GM19467 (cell line): ENCODE measurements around the gene FRRS1L.

Experiments
- ATAC-seq: cut with Tn5 transposase; IDR thresholded peaks from one replicate; pipeline ENCODE4 v1.9.1; 2021; ENCODE audit warnings: mild to moderate bottlenecking, moderate library complexity; ENCODE audit not compliant: unreplicated experiment

FRRS1L gene

DNA sequence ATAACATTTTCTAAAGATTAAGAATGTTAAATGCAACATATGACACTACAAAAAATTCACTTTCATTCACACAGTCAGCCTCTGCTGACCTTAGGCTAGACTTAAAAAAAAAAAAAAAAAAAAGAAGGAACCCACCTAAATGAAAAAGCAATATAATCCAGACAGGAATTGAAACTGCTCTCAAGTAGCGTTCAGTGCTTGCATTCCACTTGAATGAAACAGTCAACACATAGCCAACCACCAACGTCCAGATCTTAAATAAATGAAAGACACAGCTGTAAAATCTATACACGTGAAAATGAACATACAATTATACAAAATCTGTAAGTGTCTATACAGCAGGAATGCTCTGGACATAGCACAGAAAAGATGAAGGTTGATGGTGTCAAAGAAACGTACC lies 58.7 kb downstream of the FRRS1L start:
- ATAC-seq = no peak

DNA sequence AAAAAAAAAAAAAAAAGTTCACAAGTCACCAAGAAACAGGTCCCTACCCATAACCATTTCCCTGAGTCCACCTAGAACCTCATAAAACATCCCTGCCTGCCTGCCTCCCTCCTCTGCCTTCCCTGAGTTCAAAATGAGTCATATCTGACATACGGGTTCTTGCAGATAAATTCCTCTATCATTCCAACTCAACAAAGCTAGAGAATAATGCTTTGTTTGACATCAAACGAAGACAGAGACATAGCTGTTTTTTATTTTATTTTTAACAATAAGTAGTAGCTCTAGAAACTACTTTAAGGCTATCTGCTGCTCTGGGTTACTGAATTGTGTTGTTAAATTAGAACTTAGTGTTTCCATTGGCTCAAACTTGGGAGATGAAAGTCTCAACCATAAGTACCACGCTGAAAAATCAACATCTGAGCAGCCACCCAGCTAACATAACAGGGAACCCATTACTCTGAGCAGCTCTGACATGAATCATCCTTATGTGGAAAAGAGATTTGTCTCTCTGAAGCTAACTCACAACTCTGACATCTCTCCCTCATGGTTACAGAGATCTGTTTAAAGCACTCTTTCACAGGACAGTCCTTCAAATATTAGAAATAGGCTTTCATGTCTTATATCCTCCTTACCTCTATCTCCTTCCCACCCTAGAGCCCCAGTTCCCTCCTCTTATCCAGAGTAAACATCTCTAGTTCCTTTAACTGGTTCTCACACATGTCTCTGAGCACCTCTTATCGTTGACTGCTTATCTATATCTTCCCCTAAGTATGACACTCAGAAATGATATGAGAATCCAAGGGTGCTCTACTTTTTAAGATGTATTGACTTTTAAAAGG lies 59.4 kb downstream of the FRRS1L start:
- no peak for ATAC-seq

DNA sequence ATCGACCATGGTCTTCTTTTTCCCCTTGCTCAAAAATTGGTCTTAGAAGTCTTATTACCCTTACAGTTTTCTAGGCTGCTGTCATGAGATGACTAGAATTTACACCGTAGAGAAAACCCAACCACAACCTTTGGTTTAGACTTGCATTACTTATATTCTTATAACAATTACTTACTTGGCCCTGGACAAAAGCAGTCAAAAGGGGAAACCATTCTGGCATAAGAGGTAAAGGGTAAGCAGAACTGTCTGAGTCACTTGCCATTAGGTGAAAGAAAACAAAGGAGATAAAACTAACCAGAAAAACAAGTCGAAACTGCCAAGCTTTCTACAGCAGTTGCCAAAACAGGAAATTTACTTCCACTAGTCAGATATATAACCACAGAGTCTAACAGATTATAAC lies 65.2 kb downstream of the FRRS1L start:
- peak; percentile 72 for ATAC-seq

DNA sequence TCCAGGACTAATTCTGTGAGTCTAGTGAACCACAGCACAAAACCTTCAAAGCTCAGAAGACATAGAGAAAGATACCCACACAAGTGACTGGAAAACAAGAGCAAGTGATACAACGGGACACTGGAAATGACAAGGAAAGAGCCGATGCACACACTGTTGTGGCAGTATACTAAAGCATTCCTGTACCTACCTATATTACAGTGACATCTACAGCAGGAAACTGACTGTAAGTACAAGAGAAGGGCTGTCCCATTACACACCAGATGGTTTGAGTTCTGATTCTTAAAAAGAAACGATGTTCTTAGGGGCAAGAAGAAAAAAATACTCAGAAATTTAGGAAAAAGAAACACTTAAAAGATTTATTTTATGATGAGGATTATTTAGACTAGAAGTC lies 65.8 kb downstream of the FRRS1L start:
- no peak for ATAC-seq

DNA sequence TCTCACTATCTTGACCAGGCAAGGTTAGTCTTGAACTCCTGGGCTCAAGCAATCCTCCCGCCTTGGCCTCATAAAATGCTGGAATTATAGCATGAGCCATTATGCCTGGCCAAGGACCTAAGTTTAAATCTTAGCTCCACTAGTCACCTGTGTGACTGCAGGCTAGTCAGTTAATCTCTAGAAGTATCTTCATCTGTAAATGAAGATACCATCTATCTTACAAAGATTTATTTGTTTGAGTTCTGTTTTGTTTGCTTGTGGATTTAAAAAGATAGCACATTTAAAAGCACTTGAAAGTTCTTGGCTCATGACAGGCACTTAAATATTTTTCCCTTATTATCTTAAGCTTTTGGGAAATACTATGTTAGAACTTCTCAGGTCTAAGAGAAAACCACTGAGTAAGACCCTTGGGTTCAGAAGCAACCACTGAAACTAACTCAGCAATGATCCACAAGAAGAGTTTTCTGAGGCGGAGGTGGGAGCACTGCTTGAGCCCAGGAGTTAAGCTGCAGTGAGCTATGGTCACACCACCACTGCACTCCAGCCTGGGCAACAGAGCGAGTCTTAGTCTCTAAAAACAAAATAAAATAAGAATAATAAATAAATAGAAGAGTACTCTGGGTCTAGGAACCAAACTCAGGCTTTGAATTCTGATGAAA lies 66.4 kb downstream of the FRRS1L start:
- no peak for ATAC-seq

DNA sequence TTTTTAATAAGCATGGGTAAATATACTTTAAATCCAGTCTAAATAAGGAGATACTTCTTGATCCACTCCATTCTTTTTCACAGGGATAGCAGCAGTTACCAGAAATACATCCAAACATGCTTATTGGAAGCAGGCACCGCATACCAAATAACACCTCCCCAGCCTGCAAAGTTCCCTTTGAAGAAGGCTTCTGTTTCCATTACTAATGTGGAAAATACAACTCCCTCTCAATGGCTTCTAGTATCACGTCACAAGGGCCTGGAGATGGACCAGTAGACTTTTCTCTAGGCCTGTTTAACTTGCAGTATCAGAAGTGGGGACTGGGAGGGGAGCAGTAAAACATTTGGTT lies 68.1 kb downstream of the FRRS1L start:
- no peak for ATAC-seq

DNA sequence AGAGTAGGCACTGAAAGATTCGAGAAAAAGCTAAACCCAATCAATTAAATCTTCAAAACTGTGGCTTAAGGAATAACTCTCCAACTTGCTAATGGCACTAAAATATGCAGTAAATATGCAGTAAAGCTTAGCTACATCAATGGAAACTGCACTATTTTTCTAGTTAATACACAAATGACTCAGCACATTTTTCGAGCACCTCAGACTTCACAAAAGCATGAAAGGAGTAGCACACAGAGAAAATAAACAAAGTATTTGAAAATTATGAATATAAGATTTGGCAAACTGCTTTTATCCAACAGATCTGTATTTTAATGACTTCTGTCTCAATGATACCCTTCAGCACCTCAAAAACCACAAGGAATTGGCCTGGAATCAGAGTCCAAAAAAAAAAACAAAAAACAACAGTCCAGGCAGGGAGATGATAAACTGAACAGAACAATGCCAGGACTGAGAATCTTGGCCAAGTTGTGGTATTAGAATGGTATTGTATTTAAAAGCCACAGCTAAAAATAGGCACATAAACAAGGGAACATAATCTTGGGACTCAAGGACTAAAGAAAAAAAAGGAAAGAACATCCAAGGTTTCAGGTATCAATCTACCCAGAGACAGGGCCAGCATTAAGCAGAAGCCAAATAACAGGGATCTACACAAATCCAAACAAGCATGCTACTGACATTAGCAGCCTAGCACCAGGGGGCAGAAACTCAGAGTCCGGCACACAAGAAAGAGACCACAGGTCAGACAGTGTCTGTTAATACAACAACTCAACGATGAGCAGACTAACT lies 68.7 kb downstream of the FRRS1L start:
- ATAC-seq = no peak

DNA sequence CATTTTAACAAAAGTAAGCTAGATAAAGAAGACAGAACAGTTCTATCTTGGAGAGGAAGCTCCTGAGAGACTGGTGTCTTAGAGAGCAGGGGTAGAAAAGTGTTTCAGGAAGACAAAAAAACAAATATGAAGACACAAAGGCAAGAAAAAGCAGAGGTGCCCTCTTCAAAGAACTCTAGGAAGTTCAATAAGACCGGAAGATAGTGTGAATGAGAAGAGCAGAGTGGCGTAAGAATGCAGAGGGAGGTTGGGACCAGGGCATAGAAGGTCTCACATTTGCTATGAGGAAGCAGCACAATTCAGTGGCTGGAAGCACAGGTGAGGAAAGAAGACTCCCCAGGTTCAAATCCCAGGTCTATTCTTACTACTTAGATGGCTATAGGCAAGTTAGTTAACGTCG lies 69.9 kb downstream of the FRRS1L start:
- ATAC-seq = no peak

DNA sequence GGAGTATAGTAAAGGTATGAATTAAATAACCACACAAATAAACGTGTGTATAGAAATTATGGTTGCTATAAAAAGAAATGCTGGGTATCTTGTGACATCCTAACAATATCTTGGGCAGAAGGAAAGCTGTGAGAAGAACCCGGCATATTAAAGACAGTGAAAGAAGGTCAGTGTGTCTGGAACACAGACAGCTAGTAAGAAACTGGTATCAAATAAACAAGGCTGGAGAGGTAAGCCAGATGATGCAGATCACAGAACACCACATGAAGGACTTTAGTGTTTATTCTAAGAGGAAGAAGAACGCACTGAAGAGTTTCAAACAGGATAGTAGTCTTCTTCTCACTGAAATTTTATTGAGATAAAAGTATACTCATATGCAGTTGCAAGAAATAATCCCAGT lies 71.7 kb downstream of the FRRS1L start:
- ATAC-seq = no peak

DNA sequence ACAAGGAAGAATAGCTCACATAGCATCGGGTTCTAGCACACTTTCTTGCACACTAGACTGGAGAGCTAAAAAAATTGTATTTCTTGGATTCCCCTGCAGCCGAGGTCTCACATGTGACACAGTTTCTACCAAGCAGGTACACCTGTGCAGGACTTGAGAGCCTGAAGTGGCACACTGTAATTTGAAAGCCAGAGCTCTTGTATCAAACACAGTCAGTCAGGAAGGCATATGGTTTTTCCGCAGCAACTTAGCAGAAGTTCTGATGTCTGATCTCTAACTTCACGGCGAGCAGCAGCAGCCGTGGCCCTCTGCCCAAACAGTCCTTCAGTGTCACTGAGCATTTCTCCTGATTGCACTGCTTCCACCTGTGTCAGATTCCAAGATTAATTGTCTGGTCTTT lies 72.8 kb downstream of the FRRS1L start:
- no peak for ATAC-seq

DNA sequence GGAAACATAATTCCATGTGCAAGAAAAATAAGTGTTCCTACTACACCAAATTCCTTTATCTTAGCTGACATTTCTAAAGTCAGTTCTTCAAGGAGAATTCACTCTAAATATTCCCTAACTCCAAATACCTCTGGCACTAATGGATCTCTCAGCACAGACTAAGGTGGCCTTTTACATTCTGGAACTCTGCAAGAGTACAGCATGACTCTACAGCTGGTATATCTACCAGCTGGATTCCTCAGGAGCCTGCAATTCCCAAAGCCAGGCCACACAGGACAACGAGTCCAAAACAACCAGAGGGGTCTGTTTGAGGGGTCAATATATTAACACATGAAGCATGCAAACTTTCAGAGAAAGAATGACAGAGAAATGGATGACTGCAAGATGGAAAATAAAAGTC lies 74.5 kb downstream of the FRRS1L start:
- no peak for ATAC-seq

DNA sequence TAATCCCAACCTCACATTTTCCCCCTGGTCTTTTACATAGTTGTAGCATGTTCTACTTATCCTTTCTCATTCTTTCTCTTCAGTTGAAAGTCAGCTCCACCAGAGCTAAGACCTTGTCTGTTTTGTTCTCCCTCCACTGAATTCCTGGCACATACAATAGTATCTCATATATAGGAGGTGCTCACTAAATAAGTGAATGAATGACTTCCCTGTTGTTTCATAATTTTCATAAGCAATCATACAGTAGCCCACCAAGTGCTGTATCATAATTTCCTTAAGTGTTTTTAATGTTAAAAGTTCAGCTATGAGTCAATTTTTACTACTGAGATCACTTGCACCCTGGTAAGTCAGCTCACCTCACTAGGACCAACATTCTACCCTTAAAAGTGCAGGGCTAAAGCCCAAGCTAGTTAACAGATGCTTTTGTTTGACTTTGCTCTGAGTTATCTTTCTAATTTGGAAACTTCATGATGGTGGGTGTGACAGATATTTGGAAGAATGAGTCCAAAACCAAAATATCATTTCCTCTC lies 74.9 kb downstream of the FRRS1L start:
- ATAC-seq = no peak

DNA sequence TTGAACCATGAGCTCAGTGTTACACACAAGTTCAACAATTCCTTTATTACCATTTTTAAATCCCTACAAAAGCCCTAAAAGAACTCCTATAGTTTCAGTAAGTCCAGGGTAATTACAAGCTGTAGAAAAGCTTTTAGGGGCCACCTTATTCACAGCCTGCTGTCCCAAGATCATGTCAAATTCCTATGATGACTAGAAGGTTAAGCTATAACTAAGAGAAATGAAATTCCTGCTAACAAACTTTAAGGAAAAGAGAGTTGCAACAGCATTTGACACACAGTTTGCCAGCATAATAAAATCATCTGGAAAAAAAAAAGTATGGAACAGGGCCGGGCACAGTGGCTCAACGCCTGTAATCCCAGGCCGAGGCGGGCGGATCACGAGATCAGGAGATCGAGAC lies 78.8 kb downstream of the FRRS1L start:
- ATAC-seq = no peak

DNA sequence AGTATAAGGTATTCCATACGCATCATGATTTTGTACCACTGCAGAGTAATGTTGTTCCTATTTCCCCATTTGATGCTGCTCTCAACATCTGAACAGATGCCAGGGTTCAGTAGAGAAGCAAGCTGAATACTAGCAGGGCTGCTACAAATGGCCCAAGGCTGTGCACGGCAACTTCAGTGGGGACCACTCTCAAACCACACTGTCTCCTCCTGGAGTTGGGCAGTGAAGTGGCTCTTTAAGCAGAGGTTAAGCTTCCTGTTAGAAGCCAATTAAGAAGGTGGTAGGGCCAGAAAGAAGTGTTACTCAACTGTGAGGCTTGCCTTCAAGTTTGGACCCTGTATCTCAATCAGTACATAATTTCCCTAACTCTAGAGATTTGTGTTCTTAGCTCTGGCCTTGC lies 79.3 kb downstream of the FRRS1L start:
- no peak for ATAC-seq

DNA sequence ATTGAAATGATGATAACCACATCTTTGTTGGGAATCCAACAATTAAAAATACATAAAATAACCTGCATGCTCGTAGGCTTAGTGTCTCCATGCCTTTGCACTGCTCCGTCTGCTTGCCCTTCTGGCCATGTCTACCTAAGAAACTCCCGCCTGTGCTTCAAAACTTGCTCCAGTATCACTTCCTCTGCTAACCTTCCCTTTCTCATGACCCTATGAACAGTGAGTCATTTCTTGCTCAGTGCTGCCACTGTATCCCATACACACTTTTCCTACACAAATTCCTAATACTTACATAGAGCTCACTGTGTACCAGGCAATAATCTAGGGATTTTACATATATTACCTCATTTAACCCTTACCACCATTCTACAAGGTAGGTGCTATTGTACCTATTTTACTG lies 80.8 kb downstream of the FRRS1L start:
- no peak for ATAC-seq

DNA sequence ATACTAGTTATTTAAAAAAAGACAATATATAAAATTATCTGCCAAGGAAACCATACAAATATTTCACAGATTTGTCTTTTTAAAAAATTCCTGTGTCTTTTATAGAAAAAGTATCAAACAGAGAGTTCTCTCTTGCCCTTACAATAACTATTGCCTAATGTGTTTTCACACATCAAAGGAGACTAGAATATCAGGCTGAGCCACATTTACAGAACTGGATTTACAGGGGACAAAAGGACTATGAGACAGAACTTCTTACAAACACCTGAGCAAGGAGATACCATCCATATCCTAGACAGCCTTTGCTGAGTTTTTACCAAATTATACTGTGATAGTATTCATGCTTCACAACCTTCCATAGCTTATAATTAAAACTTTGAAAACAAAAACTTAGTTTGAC lies 81.5 kb downstream of the FRRS1L start:
- ATAC-seq = no peak

DNA sequence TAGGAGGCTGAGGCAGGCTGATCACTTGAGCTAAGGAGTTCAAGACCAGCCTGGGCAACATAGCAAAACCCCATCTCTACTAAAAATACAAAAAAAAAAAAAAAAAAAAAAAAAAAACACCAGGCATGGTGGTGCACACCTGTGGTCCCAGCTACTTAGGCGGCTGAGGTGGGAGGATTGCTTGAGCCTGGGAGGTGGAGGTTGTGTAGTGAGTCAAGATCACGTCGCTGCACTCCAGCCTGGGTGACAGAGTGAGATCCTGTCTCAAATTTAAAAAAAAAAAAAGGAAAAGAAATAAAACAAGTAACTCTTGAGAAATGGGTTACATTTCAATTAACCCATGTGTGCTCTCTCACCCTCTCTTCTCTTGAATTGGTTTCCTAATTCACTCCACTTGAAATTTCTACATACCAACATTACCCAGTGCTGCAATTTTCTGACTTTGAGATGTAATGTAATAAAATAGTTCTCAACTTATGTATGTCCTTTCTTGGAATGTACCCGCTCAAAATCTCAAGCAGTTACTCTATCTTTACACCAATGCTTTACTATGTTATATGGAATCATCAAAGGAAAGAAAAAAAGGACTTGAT lies 83.1 kb downstream of the FRRS1L start:
- no peak for ATAC-seq

DNA sequence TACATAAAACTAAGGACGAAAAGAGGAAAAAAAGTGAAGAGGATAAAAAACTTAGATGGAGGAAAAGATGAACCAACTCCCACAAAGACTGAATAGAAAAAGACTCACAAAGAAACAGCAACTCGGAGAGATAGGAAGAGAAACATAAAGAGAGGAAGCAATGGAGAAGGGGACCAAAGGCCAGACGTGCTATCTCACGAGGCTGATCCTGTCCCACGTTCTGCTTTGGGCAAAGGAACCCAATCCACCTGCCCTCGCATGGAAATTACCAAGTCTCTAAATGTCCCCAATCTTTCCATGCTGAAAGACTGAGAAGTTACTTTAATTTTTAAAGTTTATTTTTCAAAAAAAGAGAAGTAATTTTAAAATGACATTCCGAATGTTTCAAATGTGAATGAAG lies 83.9 kb downstream of the FRRS1L start:
- ATAC-seq = no peak

DNA sequence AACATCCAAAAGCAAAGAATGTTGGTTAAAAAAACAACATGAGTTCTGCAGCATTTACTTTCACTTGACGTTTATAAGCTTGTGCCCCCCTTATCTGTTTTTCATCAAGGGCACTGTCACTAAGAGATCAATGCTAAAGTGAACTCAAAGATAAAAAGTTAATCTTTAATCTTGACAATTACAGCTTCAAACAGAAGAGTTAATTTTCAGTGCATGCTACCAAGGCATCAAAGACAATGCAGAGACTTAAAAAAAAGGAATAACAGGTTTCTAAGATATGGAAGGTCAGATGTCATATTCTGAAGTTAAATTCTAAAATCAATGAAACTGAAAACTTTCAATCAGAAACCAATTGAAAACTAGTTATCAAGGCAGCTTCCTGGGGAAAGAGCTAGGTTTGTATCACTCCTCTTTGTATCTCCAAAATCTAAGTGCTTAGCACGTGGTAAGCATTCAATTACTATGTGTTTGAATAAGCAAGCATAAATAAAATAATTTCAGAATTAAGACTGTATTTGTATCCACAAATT lies 84.9 kb downstream of the FRRS1L start:
- ATAC-seq = no peak
